Measurements from ENCODE around the gene VNN1.
A peak's percentile ranks its signal among the peaks of the same experiment; 100 is the strongest.

The VNN1 gene

GRCh38 chr6:132713352-132714134 lies at the start of gene VNN1:
Gene VNN1 (minus strand): TSS chr6:132714055. CDS start chr6:132714035, 20 bp downstream.
- peak; percentile 95 for DNase-seq

- DNase-seq, result peak; percentile 82
Observed at GRCh38 chr6:132763269-132763668, 49.4 kb upstream of the VNN1 start.

- no peak for DNase-seq
Observed at GRCh38 chr6:132760256-132760655, 46.4 kb upstream of the VNN1 start.

- DNase-seq, result no peak
Observed at GRCh38 chr6:132758689-132759088, 44.8 kb upstream of the VNN1 start.

GRCh38 chr6:132752255-132752654 lies 38.4 kb upstream of the VNN1 start:
- no peak for DNase-seq

- DNase-seq, result no peak
Observed at GRCh38 chr6:132751828-132752227, 38.0 kb upstream of the VNN1 start.

GRCh38 chr6:132751306-132751705 lies 37.5 kb upstream of the VNN1 start:
- peak; percentile 89 for DNase-seq

- peak; percentile 33 for DNase-seq
Observed at GRCh38 chr6:132750455-132751248, 36.8 kb upstream of the VNN1 start.

GRCh38 chr6:132749111-132749510 lies 35.3 kb upstream of the VNN1 start:
- DNase-seq, result peak; percentile 89

- no peak for DNase-seq
Observed at GRCh38 chr6:132748446-132748845, 34.6 kb upstream of the VNN1 start.

- DNase-seq, result peak; percentile 87
Observed at GRCh38 chr6:132746048-132746447, 32.2 kb upstream of the VNN1 start.

GRCh38 chr6:132742495-132742894 lies 28.6 kb upstream of the VNN1 start:
- DNase-seq, result peak; percentile 94

- no peak for DNase-seq
Observed at GRCh38 chr6:132741281-132741680, 27.4 kb upstream of the VNN1 start.

GRCh38 chr6:132736239-132736638 lies 22.4 kb upstream of the VNN1 start:
- DNase-seq, result peak; percentile 95

GRCh38 chr6:132734694-132735236 lies 20.9 kb upstream of the VNN1 start:
- peak; percentile 88 for DNase-seq

GRCh38 chr6:132733814-132734213 lies 20.0 kb upstream of the VNN1 start:
- peak; percentile 37 for DNase-seq

- DNase-seq, result no peak
Observed at GRCh38 chr6:132733283-132733682, 19.4 kb upstream of the VNN1 start.

- DNase-seq, result no peak
Observed at GRCh38 chr6:132731086-132731485, 17.2 kb upstream of the VNN1 start.

GRCh38 chr6:132730560-132730959 lies 16.7 kb upstream of the VNN1 start:
- peak; percentile 66 for DNase-seq

- DNase-seq, result no peak
Observed at GRCh38 chr6:132728616-132729015, 14.8 kb upstream of the VNN1 start.

- no peak for DNase-seq
Observed at GRCh38 chr6:132726608-132726975, 12.7 kb upstream of the VNN1 start.

GRCh38 chr6:132725947-132726607 lies 12.2 kb upstream of the VNN1 start:
- DNase-seq, result no peak

- no peak for DNase-seq
Observed at GRCh38 chr6:132725471-132725870, 11.6 kb upstream of the VNN1 start.
